ENCODE measurements around the gene RAB6D. TPM values are rescaled to one million over a fixed set of nuclear protein-coding genes. Genes with fewer than 3 reads are reported as not detected.
A peak's percentile ranks its signal among the peaks of the same experiment; 100 is the strongest.
"Not testable (repeated sequence)": the region's sequence is repeated elsewhere in the genome, so short reads cannot be mapped to it uniquely, and the experiment has no call there.

Gene RAB6D
- total RNA-seq (under 0.01 TPM in 1 of 2 replicates, not detected in the other), polyA plus RNA-seq (0.02 and 0.06 TPM in 2 replicates), polyA minus RNA-seq (ENCODE audit: low replicate concordance) (not detected in 2 replicates)
- polyA plus RNA-seq (2012): 0.08 TPM in 1 of 2 replicates, not detected in the other

DNA sequence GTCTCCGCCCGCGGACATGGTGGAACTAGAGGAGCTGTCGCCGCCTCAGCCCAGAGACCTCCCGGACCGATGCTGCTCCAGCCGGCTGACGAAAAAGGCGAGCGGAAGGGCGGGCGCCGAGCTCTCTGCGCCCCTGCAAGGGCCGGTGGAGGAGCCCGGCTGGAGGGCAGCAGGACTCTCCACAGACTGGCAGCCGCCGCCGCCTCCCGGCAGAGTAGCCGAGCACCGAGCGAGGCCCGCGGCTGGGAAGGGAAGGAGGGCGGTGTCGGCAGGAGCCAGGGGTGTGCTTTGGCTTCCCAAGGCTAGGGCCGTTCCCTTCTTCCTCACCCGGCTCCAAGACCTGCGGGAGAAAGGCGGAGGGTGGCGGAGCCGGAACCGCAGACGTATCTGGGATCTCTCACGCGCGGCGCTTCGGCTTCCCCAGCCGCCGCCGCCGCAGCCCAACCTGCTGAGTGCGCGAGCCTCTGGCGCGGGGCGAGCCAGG lies at the start of gene RAB6D:
TSS of gene RAB6D (minus strand) at position 466 of the 484 bp plus-strand sequence. CDS start at position 18, 448 bp downstream.
- H3K9ac ChIP-seq (ENCODE audit: insufficient read depth, low read length); H2AFZ ChIP-seq (ENCODE audit: low read length); H3K79me2 ChIP-seq (ENCODE audit: control insufficient read depth, insufficient read depth, low read length); H3K27me3 ChIP-seq (ENCODE audit: control insufficient read depth, insufficient read depth, low read length); H3K9me3 ChIP-seq (ENCODE audit: control insufficient read depth, insufficient read depth, low read depth, low read length); H3K4me2 ChIP-seq (ENCODE audit: extremely low read depth, insufficient read depth, low read length); H4K20me1 ChIP-seq (ENCODE audit: control insufficient read depth, extremely low read depth, insufficient read depth, low read length); H3K27ac ChIP-seq (ENCODE audit: insufficient read depth, low read length); H3K36me3 ChIP-seq (ENCODE audit: control insufficient read depth, insufficient read depth, low read length); H3K4me1 ChIP-seq (ENCODE audit: control insufficient read depth, extremely low read depth, insufficient read depth, low read length): not testable (repeated sequence)
- peak; percentile 1 to 27 for DNase-seq (ENCODE audit: low read depth in 2 of 2)
- H3K4me3 ChIP-seq (replicated peaks in 1 of 4; ENCODE audit: control extremely low read depth in 1 of 4, insufficient read depth in 1 of 4, low read depth in 3 of 4, low read length in 4 of 4): peak within 1 kb of the TSS in 1 of 4 experiments; percentile 17

DNA sequence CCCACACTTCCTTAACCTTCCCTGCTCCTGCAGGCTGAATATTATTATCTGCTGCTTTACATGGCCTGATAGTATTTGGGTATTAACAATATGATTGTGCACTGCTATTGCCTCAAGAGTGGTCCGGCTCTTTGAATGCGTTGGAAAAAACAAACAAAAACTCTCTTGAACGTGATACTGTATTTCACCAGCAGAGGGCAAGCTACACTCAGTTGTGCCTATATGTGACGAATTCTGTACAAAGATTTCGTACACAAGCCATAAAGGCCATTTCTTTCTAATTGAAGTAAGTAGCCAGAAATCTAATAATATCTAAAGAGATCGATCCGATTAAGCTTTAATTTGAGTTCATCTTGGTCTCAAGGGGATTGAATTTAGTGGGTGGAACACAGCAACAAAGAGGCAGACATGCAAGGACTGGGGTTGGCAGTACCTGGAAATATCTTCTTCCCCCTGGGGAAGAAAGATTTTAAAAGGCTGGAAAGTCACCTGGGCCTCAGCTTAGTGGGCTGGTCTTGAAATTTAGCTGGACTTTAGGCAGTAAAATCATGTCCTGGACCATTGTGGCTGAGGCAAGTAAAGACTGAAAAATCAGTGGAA lies 49.3 kb upstream of the RAB6D start:
- peak; percentile 50 to 76 for DNase-seq (ENCODE audit: low read depth in 2 of 2)
- Histone ChIP-seq H4K20me1 (ENCODE audit: control insufficient read depth, extremely low read depth, insufficient read depth, low read length) (no peaks in the 10 kb centered on the region), H3K4me2 (ENCODE audit: extremely low read depth, insufficient read depth, low read length) (no peak overlapping the region), H3K27ac (ENCODE audit: insufficient read depth, low read length) (no peak overlapping the region), H3K79me2 (ENCODE audit: control insufficient read depth, insufficient read depth, low read length) (no peaks in the 10 kb centered on the region), H3K4me3 (replicated peaks in 1 of 4; ENCODE audit: control extremely low read depth in 1 of 4, insufficient read depth in 1 of 4, low read depth in 3 of 4, low read length in 4 of 4) (no peak overlapping the region), H3K4me1 (ENCODE audit: control insufficient read depth, extremely low read depth, insufficient read depth, low read length) (no peaks in the 10 kb centered on the region), H2AFZ (ENCODE audit: low read length) (no peak overlapping the region), H3K36me3 (ENCODE audit: control insufficient read depth, insufficient read depth, low read length) (no peaks in the 10 kb centered on the region), H3K27me3 (ENCODE audit: control insufficient read depth, insufficient read depth, low read length) (peaks cover 2% of the 10 kb centered on the region), H3K9me3 (ENCODE audit: control insufficient read depth, insufficient read depth, low read depth, low read length) (no peaks in the 10 kb centered on the region), H3K9ac (ENCODE audit: insufficient read depth, low read length) (no peak overlapping the region)
- TF ChIP-seq EZH2 (IDR thresholded peaks at IDR 0.05; ENCODE audit: low read length, missing control alignments): no peak
- TF ChIP-seq, protein P1, sequence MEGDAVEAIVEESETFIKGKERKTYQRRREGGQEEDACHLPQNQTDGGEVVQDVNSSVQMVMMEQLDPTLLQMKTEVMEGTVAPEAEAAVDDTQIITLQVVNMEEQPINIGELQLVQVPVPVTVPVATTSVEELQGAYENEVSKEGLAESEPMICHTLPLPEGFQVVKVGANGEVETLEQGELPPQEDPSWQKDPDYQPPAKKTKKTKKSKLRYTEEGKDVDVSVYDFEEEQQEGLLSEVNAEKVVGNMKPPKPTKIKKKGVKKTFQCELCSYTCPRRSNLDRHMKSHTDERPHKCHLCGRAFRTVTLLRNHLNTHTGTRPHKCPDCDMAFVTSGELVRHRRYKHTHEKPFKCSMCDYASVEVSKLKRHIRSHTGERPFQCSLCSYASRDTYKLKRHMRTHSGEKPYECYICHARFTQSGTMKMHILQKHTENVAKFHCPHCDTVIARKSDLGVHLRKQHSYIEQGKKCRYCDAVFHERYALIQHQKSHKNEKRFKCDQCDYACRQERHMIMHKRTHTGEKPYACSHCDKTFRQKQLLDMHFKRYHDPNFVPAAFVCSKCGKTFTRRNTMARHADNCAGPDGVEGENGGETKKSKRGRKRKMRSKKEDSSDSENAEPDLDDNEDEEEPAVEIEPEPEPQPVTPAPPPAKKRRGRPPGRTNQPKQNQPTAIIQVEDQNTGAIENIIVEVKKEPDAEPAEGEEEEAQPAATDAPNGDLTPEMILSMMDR (conservative IDR thresholded peaks at IDR 0.05 in 1 of 2, IDR thresholded peaks at IDR 0.05 in 1 of 2; ENCODE audit: low read depth in 1 of 2, low read length in 2 of 2): peak; percentile 69 to 73

DNA sequence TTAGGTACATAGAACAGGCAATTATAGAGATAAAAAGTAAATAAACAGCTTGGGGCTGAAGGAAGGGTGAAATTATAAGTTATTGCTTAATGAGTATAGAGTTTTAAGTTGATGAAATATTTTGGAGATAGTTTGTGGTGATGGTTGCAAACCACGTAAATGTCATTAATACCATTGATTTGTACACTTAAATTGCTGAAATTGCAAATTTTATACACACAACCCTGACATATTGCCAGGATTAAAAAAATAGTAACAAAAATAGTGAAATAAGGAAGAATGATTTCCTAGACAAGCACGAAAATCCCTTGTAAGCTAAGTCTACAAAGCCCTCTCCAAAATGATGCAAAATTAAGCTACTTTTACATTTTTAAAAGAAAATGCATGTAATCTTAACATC lies 46.2 kb upstream of the RAB6D start:
- DNase-seq (ENCODE audit: low read depth in 2 of 2): no peak
- TF ChIP-seq, protein P1 (conservative IDR thresholded peaks at IDR 0.05 in 1 of 2, IDR thresholded peaks at IDR 0.05 in 1 of 2; ENCODE audit: low read depth in 1 of 2, low read length in 2 of 2): no peak
- TF ChIP-seq EZH2 (IDR thresholded peaks at IDR 0.05; ENCODE audit: low read length, missing control alignments): no peak
- H3K27ac ChIP-seq (ENCODE audit: insufficient read depth, low read length): no peak overlapping the region

More for the DNA sequence above, 46.2 kb upstream of the RAB6D start:
- Histone ChIP-seq H3K79me2 (ENCODE audit: control insufficient read depth, insufficient read depth, low read length) (no peaks in the 10 kb centered on the region), H2AFZ (ENCODE audit: low read length) (no peak overlapping the region), H3K27me3 (ENCODE audit: control insufficient read depth, insufficient read depth, low read length) (no peaks in the 10 kb centered on the region), H3K9me3 (ENCODE audit: control insufficient read depth, insufficient read depth, low read depth, low read length) (no peaks in the 10 kb centered on the region), H3K4me3 (replicated peaks in 1 of 4; ENCODE audit: control extremely low read depth in 1 of 4, insufficient read depth in 1 of 4, low read depth in 3 of 4, low read length in 4 of 4) (no peak overlapping the region), H3K36me3 (ENCODE audit: control insufficient read depth, insufficient read depth, low read length) (no peaks in the 10 kb centered on the region), H4K20me1 (ENCODE audit: control insufficient read depth, extremely low read depth, insufficient read depth, low read length) (no peaks in the 10 kb centered on the region), H3K4me2 (ENCODE audit: extremely low read depth, insufficient read depth, low read length) (no peak overlapping the region), H3K9ac (ENCODE audit: insufficient read depth, low read length) (no peak overlapping the region), H3K4me1 (ENCODE audit: control insufficient read depth, extremely low read depth, insufficient read depth, low read length) (no peaks in the 10 kb centered on the region)
